Caco-2 (cell line): ENCODE data around the gene POFUT2. TPM values are rescaled to one million over a fixed set of nuclear protein-coding genes. Genes with fewer than 3 reads are reported as not detected.
"Not testable (repeated sequence)": the region's sequence is repeated elsewhere in the genome, so short reads cannot be mapped to it uniquely, and the experiment has no call there.

Source experiments
- BruUV-seq: library from RNA; stranded (reverse); fragments of 400-500 nt; replicated peaks from 2 replicates; lab custom pipeline; 2021; lab: Mats Ljungman, UMichigan
- CTCF ChIA-PET: fragments of 300-600 bp; sonication (Branson Sonifier 250); formaldehyde crosslinking; loops from one replicate; lab custom pipeline; 2022; ENCODE audit warnings: antibody characterized with exemption; lab: Charles Lee
- POLR2A ChIA-PET: fragments of 300-600 bp; sonication (Branson Sonifier 250); formaldehyde crosslinking; loops from one replicate; lab custom pipeline; 2022; ENCODE audit warnings: antibody characterized with exemption; lab: Charles Lee
- DNase-seq, 2 experiments: peaks; one replicate each; pipeline versions ENCODE4 v3.0.0 to v3.0.0-alpha.2; 2020 to 2022
- H3K27me3 ChIP-seq: replicated peaks from 2 replicates; pipeline ENCODE4 v1.6.0; 2011; ENCODE audit warnings: low read length; ENCODE audit not compliant: control insufficient read depth, insufficient read depth
- H3K36me3 ChIP-seq: 2 replicates; pipeline ENCODE4 v1.5.1; 2011; ENCODE audit warnings: low read length; ENCODE audit not compliant: control insufficient read depth, insufficient read depth
- H3K4me1 ChIP-seq: fragments of 250-450 bp; sonication (Bioruptor Pico); 2 replicates; pipeline ENCODE4 v1.5.1; 2020; ENCODE audit warnings: mild to moderate bottlenecking
- H3K4me3 ChIP-seq: 2 replicates; pipeline ENCODE4 v1.5.1; 2011; ENCODE audit warnings: low read depth, mild to moderate bottlenecking, control low read depth, low read length
- H3K9me3 ChIP-seq: fragments of 250-450 bp; sonication (Bioruptor Pico); 2 replicates; pipeline ENCODE4 v1.5.1; 2020; ENCODE audit warnings: mild to moderate bottlenecking, moderate library complexity
- H3K27ac Mint-ChIP-seq: one replicate; pipeline ENCODE4 v1.8.0; 2022; ENCODE audit warnings: mixed read lengths; ENCODE audit not compliant: unreplicated experiment
- H3K27me3 Mint-ChIP-seq: one replicate; pipeline ENCODE4 v1.8.0; 2022; ENCODE audit warnings: mixed read lengths; ENCODE audit not compliant: insufficient read depth, unreplicated experiment
- H3K36me3 Mint-ChIP-seq: one replicate; pipeline ENCODE4 v1.8.0; 2022; ENCODE audit warnings: mild to moderate bottlenecking, mixed read lengths; ENCODE audit not compliant: insufficient read depth, unreplicated experiment
- H3K4me1 Mint-ChIP-seq: one replicate; pipeline ENCODE4 v1.8.0; 2022; ENCODE audit warnings: low read depth, mixed read lengths; ENCODE audit not compliant: unreplicated experiment
- H3K4me3 Mint-ChIP-seq: one replicate; pipeline ENCODE4 v1.8.0; 2022; ENCODE audit warnings: mild to moderate bottlenecking, moderate library complexity, mixed read lengths; ENCODE audit not compliant: unreplicated experiment
- H3K9me3 Mint-ChIP-seq: one replicate; pipeline ENCODE4 v1.8.0; 2022; ENCODE audit warnings: mixed read lengths; ENCODE audit not compliant: unreplicated experiment
- intact Hi-C: fragments of 100-400 bp; cut with micrococcal nuclease; formaldehyde crosslinking; loops from one replicate; pipeline ENCODE4 v1.10.0; 2022; ENCODE audit not compliant: unreplicated experiment
- total RNA-seq: library from RNA; stranded (reverse); gene quantifications from 2 replicates; pipeline ENCODE4 v1.2.3, GENCODE V29; 2022
- TF ChIP-seq, protein P1 (sequence below), 2 experiments: fragments of 200-600 bp in 1 of 2; IDR thresholded peaks; 1 replicate in 1 of 2; 2 replicates in 1 of 2; pipeline versions ENCODE4 v1.5.1 to v1.8.0; 2011 to 2022; ENCODE audit warnings: antibody characterized with exemption in 1 of 2, control low read depth in 1 of 2, inconsistent platforms in 1 of 2, low read depth in 1 of 2, low read length in 1 of 2, mild to moderate bottlenecking in 1 of 2, moderate library complexity in 1 of 2; ENCODE audit not compliant: insufficient read depth in 1 of 2, severe bottlenecking in 1 of 2, unreplicated experiment in 1 of 2

Gene POFUT2
- total RNA-seq, 1 experiment from 2014 or later: 32.0 TPM

- ChIA-PET CTCF (no interaction called here), POLR2A (no interaction called here)
- no peaks in the 10 kb centered on the region for H3K27me3 ChIP-seq
- H3K27me3 Mint-ChIP-seq: no peaks in the 10 kb centered on the region
- H3K4me1 Mint-ChIP-seq: peaks cover 9% of the 10 kb centered on the region
- H3K4me3 ChIP-seq: no peak overlapping the region
- peaks cover 6% of the 10 kb centered on the region for H3K36me3 Mint-ChIP-seq
- H3K9me3 Mint-ChIP-seq: no peaks in the 10 kb centered on the region
- no peaks in the 10 kb centered on the region for H3K9me3 ChIP-seq
- DNase-seq: peak in 1 of 2 experiments; percentile 24
- TF ChIP-seq, protein P1, sequence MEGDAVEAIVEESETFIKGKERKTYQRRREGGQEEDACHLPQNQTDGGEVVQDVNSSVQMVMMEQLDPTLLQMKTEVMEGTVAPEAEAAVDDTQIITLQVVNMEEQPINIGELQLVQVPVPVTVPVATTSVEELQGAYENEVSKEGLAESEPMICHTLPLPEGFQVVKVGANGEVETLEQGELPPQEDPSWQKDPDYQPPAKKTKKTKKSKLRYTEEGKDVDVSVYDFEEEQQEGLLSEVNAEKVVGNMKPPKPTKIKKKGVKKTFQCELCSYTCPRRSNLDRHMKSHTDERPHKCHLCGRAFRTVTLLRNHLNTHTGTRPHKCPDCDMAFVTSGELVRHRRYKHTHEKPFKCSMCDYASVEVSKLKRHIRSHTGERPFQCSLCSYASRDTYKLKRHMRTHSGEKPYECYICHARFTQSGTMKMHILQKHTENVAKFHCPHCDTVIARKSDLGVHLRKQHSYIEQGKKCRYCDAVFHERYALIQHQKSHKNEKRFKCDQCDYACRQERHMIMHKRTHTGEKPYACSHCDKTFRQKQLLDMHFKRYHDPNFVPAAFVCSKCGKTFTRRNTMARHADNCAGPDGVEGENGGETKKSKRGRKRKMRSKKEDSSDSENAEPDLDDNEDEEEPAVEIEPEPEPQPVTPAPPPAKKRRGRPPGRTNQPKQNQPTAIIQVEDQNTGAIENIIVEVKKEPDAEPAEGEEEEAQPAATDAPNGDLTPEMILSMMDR (IDR thresholded peaks at IDR 0.05; ENCODE audit: insufficient read depth in 1 of 2, low read depth in 1 of 2, low read length in 1 of 2, severe bottlenecking in 1 of 2, unreplicated experiment in 1 of 2): no peak
- intact Hi-C loops: loop anchor here (5.0 kb wide), 1 partner anchor 40 kb away; no protein-coding TSS in a partner anchor
- H3K36me3 ChIP-seq: no peaks in the 10 kb centered on the region
- no TSS peak for BruUV-seq
- H3K4me1 ChIP-seq: peaks cover 32% of the 10 kb centered on the region
- H3K27ac Mint-ChIP-seq: no peak overlapping the region
- H3K4me3 Mint-ChIP-seq: no peak overlapping the region
Observed at GRCh38 chr21:45316871-45317397, 29.2 kb upstream of the POFUT2 start.

DNA sequence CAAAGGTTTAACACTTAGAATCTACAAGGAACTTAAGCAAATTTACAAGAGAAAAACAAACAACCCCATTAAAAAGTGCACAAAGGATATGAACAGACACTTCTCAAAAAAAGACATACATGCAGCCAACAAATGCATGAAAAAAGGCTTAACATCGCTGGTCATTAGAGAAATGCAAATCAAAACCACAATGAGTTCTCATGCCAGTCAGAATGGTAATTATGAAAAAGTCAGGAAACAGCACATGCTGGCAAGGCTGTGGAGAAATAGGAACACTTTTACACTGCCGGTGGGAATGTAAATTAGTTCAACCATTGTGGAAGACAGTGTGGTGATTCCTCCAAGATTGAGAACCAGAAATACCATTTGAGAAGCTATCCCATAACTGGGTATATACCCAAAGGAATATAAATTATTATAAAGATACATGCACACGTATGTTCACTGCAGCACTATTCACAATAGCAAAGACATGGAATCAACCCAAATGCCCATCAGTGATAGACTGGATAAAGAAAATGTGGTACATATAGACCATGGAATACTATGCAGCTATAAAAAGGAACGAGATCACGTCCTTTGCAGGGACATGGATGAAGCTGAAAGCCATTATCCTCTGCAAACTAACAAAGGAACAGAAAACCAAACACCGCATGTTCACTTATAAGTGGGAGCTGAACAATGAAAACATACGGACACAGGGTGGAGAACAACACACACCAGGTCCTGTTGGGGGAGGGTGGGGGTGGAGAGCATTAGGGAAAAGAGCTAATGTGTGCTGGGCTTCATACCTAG lies 28.2 kb upstream of the POFUT2 start:
- DNase-seq, CTCF ChIA-PET, H3K27me3 ChIP-seq, H3K36me3 Mint-ChIP-seq, H3K27ac Mint-ChIP-seq, H3K9me3 Mint-ChIP-seq, H3K4me3 ChIP-seq, H3K4me1 Mint-ChIP-seq, POLR2A ChIA-PET, H3K36me3 ChIP-seq, H3K9me3 ChIP-seq, H3K27me3 Mint-ChIP-seq, H3K4me3 Mint-ChIP-seq, BruUV-seq: not testable (repeated sequence)
- intact Hi-C loops: loop anchor here (5.0 kb wide), 1 partner anchor 41 kb away; no protein-coding TSS in a partner anchor
- H3K4me1 ChIP-seq: peaks cover 32% of the 10 kb centered on the region

GRCh38 chr21:45313682-45314081 lies 26.0 kb upstream of the POFUT2 start:
- intact Hi-C loops: no loop called here
- Histone ChIP-seq H3K9me3 (no peaks in the 10 kb centered on the region), H3K36me3 (no peaks in the 10 kb centered on the region), H3K27me3 (no peaks in the 10 kb centered on the region), H3K4me3 (no peak overlapping the region), H3K4me1 (peaks cover 18% of the 10 kb centered on the region)
- DNase-seq: no peak
- Mint-ChIP-seq H3K4me1 (peaks cover 11% of the 10 kb centered on the region), H3K4me3 (no peak overlapping the region), H3K36me3 (peaks cover 6% of the 10 kb centered on the region), H3K27ac (no peak overlapping the region), H3K9me3 (no peaks in the 10 kb centered on the region), H3K27me3 (no peaks in the 10 kb centered on the region)
- BruUV-seq: no TSS peak
- TF ChIP-seq, protein P1 (IDR thresholded peaks at IDR 0.05; ENCODE audit: insufficient read depth in 1 of 2, low read depth in 1 of 2, low read length in 1 of 2, severe bottlenecking in 1 of 2, unreplicated experiment in 1 of 2): no peak
- POLR2A ChIA-PET: no interaction called here
- CTCF ChIA-PET: no interaction called here
